GM18858 (cell line): Measurements from ENCODE around the gene GMDS.
A peak's percentile ranks its signal among the peaks of the same experiment; 100 is the strongest.
"Not testable (repeated sequence)": the region's sequence is repeated elsewhere in the genome, so short reads cannot be mapped to it uniquely, and the experiment has no call there.

Experiments used
- ATAC-seq: cut with Tn5 transposase; IDR thresholded peaks from one replicate; pipeline ENCODE4 v1.9.1; 2021; ENCODE audit not compliant: unreplicated experiment

The GMDS gene

GRCh38 chr6:1758076-1758679 is 487.2 kb downstream of the GMDS start:
- ATAC-seq = no peak

GRCh38 chr6:1757131-1757530 is 488.3 kb downstream of the GMDS start:
- ATAC-seq = no peak

DNA sequence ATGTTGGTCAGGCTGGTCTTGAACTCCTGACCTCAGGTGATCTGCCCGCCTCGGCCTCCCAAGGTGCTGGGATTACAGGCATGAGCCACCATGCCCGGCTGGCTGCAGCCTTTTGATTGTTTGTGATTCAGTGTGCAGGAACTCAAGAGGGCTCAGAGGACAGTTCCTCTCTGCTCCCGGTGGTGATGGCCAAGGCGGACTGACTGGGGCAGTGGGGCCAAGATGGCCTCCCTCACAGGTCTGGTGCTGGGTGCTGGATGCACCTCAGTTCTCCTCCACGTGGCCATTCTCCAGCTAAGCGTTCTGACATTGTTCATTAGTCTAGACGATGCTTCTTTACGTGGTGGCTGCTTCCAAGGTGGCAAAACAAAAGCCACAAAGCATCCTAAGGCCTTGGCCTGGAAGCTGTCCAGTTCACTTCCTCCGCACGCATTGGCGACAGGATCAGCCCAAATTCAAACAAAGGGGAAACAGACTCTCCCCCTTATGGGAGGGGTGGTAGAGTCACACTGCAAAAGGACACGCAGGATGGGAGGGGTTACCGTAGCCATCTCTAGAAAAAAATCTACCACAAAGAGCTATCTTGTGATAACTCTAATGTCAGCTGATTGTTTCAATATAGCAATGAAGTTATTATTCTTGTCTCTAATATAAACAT is 488.8 kb downstream of the GMDS start:
- no peak for ATAC-seq

DNA sequence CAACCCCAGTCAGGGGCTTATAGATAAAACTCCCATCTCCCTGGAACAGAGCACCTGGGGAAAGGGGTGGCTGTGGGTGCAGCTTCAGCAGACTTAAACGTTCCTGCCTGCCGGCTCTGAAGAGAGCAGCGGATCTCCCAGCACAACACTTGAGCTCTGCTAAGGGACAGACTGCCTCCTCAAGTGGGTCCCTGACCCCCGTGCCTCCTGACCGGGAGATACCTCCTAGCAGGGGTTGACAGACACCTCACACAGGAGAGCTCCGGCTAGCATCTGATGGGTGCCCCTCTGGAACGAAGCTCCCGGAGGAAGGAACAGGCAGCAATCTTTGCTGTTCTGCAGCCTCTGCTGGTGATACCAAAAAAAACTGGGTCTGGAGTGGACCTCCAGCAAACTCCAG is 494.3 kb downstream of the GMDS start:
- ATAC-seq = not testable (repeated sequence)

GRCh38 chr6:1749041-1749440 is 496.4 kb downstream of the GMDS start:
- no peak for ATAC-seq

- no peak for ATAC-seq
Observed at GRCh38 chr6:1747531-1747930, 497.9 kb downstream of the GMDS start.

GRCh38 chr6:1747003-1747402 is 498.4 kb downstream of the GMDS start:
- no peak for ATAC-seq

GRCh38 chr6:1745814-1746213 is 499.6 kb downstream of the GMDS start:
- no peak for ATAC-seq

DNA sequence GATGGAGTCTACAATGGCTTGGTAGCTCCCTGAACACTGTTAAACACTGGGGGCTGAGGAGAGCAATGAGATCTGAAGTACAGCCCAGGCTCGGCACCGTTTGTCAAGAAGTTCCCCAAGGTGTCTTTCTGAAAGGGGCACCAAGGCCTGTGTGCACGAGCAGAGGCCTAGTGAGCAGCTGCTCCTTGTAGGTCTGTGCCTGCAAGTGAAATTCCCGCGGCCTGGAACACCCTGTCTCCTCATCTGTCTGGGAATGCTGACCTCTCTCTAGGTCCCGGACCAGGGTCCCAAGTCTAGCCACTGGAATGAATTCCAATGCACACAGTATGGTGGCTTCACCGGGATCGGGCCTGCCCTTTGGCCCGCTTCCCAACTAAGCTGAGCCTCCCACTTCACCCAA is 500.9 kb downstream of the GMDS start:
- ATAC-seq = no peak

- peak; percentile 85 for ATAC-seq
Observed at GRCh38 chr6:1739680-1740079, 505.7 kb downstream of the GMDS start.

DNA sequence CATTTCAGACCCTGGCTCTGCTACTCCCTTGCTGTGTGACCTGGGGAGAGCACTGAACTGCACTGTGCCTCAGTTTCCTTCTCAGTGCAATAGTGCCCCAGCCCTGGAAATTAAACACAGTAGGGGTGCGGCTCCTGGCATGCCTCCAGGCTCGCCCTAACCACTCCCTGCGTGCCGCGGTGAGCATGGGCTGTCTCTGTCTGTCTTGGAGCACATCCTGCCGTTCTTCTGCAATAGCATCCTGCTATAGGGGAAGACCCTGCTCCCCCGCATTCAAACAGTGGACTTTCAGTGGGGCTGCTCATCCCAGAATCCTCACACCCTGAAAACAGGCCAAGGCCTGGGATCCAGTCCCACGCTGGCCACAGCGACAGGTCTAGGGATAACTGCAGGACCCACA is 506.2 kb downstream of the GMDS start:
- ATAC-seq = peak; percentile 12

DNA sequence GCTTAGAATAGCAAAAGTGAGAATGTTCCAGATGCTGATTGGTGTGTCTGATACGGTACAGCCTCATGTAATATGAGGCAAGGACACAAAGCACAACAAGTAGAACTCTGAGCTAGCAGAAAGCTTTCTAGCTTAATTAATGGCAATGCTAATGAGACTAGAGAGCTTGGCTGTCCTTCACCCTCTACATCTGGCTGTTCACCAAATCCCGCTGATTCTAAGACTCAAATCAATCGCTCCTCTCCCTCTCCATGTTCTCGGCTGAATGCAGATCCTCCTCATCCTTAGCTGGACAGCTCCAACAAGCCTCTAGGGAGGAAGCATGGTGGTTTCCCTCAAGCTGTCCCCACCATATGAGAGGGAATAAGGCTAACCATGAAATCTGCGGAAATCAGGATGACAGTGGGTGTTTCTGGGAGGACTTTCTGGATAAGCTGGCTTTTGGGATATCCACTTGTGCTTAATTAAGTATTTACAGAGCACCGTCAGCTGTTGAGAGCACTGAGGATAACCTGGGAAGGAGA is 506.8 kb downstream of the GMDS start:
- ATAC-seq = no peak

GRCh38 chr6:1737463-1738311 is 507.7 kb downstream of the GMDS start:
- no peak for ATAC-seq

DNA sequence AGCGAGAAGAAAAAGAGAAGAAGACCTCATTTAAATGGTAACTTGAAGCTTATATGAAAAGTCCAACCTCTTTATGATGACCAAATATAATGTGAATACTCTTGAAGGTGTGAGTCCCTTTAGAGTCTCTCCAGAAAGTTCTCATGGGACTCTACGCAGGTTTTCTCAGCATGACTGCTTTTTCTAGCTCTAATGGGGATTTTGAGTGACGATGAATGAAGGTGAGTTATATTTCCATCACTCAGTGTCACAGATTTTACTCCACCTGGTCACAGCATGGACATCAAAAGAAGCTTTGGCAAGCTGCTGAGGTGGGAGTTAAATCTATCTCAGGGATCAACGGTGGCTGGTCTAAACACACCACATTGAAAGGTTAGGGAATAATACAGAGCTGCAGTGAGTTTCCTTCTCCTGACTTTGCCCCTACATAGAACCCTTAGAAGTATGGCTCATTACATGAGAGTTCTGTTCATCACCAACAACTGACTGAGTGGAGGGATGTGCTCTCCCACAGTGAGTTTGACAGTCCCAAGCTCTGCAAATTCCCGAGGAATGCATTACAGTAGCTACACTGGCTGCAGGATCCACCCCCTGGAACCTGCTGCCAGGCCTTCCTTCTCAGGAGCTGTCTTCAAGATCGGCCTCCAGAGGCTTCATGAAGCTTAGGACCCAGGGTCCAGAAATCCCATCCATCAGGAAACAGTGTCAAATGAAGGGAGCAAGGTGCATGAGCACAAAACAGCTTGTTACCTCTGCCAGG is 508.9 kb downstream of the GMDS start:
- ATAC-seq = no peak

DNA sequence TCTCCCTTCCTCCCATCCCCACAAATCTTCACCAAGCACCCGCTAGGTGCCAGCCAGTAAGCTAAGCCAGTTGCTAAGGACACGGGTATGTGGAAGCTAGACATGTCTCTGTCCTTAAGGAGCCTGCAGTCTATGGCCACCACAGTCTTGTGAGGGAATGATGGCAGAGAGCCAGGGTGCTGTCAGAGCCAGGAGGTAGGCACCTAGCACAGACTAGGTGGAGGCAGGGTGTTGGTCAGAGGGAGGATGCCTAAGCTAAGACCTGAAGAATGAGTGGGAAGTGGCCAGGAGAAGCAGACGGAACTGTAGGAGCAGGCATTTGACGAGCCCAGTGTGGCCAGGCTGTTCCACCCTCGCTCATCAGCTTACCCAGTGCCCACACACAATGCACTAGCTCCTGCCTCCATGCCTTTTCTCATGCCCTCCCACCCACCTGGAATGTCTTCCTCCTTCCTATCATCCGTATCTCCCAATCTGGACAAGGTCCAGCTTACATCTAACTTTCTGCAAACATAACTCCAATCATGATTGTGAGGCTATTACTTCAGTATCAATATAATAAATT is 510.1 kb downstream of the GMDS start:
- no peak for ATAC-seq

DNA sequence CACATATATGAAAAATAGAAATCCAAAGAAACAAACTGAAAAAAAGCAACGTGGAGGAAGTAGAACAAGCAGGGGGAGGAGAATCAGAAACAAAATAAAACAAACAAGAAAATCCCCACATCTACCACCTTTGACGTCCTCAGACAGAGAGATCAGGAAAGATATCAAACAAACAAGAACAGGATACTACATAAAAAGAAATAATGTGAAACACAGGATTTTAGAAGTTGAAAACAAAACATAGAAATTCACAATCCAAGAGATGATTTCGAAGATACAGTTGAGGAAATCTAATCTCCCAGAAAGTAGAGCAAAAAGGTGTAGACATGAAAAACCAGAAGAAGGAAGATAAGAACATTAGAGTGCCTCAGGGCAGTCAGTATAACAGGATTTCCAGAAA is 514.5 kb downstream of the GMDS start:
- ATAC-seq = no peak

GRCh38 chr6:1729750-1730140 is 515.7 kb downstream of the GMDS start:
- ATAC-seq = no peak

- no peak for ATAC-seq
Observed at GRCh38 chr6:1729133-1729749, 516.2 kb downstream of the GMDS start.

DNA sequence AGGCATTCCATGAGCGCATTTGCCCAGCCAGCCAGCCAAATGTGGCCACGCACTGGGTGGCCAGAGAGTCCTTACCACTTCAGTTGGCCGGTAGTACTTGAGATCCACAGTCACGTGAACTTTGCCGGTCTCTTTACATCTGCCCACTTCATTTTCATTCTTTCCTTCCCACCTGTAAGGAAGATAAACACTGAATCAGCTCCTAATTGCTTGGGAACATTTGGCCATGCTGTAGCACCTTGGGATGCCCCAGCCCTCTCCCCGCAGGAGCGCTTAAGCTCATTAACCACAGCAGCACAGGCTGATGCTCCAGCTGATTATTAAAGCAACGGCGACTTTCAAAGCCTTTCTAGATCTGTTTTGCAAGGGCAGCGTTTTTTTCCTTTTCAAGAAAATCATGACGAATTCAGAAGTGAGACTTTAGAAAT is 519.0 kb downstream of the GMDS start:
- ATAC-seq = no peak

DNA sequence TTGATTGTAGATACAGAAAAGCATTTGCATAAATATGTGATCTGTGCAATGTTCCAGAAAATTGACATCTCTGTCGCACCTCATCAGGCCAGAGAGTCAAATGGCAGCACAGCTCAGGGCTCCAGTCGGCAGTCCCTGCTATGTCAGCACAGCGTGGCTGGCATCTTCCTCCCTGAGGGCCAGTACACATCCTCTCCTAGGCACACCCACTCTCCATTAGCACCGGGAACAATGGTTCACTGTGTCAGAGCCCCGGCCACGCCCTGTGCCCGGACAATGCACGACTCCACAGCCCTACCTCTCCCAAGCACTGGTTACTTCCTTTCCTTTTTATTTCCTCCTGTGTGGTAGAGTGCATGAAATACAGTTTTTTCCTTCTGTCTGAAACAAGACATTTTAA is 520.8 kb downstream of the GMDS start:
- ATAC-seq = no peak
